A549 (cell line): Measurements from ENCODE around the gene NT5C2.

Experiments used
- HDAC2 ChIP-seq: fragments of 200-600 bp; sonication (generic); IDR thresholded peaks from 2 replicates; pipeline ENCODE4 v1.6.1; 2016
- PHF8 ChIP-seq: fragments of 200-600 bp; sonication (generic); IDR thresholded peaks from 2 replicates; pipeline ENCODE4 v1.6.1; 2016; ENCODE audit warnings: low read depth, mild to moderate bottlenecking, antibody characterized with exemption, moderate library complexity, borderline replicate concordance
- POLR2A ChIP-seq: IDR thresholded peaks from 2 replicates; pipeline ENCODE4 v1.6.1; 2012; ENCODE audit warnings: mild to moderate bottlenecking, low read length
- POLR2AphosphoS2 ChIP-seq: conservative IDR thresholded peaks from 2 replicates; pipeline ENCODE4 v1.6.1; 2012; ENCODE audit warnings: low read length, improper control_type of control experiment, inconsistent platforms
- RFX5 ChIP-seq: fragments of 450-650 bp; IDR thresholded peaks from 2 replicates; pipeline ENCODE4 v1.7.1; 2014; ENCODE audit warnings: antibody characterized with exemption, mild to moderate bottlenecking, moderate library complexity
- SMC3 ChIP-seq: fragments of >200 bp; sonication (Bioruptor Twin); formaldehyde crosslinking; IDR thresholded peaks from 3 replicates; pipeline ENCODE4 v1.6.1; 2018; ENCODE audit warnings: inconsistent platforms
- TF ChIP-seq, protein P1 (sequence below): fragments of >200 bp; sonication (Bioruptor Twin); formaldehyde crosslinking; IDR thresholded peaks from 3 replicates; pipeline ENCODE4 v1.5.1; 2016

DNA sequence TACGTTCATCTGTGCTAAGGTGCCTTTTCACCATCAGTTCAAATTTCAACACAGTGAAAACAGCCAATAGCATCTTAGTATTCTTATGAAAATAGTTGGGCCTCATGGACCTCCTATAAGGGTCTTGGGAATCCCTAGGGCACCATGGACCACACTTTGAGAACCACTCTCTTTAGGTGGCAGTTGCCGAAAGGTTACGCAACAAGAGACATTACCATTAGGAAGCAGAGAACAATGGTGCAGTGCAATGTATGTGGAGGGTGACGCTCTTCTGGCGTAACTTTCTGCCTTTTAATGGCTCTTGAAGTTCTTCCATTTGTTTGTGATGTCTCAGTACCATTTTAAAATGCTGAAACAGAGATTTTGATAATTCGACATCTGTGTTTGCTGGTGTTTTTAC, 143.8 kb downstream of the NT5C2 start:
- TF ChIP-seq POLR2A (no peak), RFX5 (no peak), POLR2AphosphoS2 (no peak), HDAC2 (no peak), SMC3 (no peak), PHF8 (no peak)
- TF ChIP-seq, protein P1, sequence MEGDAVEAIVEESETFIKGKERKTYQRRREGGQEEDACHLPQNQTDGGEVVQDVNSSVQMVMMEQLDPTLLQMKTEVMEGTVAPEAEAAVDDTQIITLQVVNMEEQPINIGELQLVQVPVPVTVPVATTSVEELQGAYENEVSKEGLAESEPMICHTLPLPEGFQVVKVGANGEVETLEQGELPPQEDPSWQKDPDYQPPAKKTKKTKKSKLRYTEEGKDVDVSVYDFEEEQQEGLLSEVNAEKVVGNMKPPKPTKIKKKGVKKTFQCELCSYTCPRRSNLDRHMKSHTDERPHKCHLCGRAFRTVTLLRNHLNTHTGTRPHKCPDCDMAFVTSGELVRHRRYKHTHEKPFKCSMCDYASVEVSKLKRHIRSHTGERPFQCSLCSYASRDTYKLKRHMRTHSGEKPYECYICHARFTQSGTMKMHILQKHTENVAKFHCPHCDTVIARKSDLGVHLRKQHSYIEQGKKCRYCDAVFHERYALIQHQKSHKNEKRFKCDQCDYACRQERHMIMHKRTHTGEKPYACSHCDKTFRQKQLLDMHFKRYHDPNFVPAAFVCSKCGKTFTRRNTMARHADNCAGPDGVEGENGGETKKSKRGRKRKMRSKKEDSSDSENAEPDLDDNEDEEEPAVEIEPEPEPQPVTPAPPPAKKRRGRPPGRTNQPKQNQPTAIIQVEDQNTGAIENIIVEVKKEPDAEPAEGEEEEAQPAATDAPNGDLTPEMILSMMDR = no peak
